GM18909 (cell line): ENCODE data around the gene AADACL2.

Experiments used
- ATAC-seq: cut with Tn5 transposase; IDR thresholded peaks from one replicate; pipeline ENCODE4 v1.9.1; 2021; ENCODE audit warnings: mild to moderate bottlenecking; ENCODE audit not compliant: unreplicated experiment, poor library complexity

AADACL2 gene

GRCh38 chr3:151796105-151796680 is 62.5 kb downstream of the AADACL2 start:
- no peak for ATAC-seq

DNA sequence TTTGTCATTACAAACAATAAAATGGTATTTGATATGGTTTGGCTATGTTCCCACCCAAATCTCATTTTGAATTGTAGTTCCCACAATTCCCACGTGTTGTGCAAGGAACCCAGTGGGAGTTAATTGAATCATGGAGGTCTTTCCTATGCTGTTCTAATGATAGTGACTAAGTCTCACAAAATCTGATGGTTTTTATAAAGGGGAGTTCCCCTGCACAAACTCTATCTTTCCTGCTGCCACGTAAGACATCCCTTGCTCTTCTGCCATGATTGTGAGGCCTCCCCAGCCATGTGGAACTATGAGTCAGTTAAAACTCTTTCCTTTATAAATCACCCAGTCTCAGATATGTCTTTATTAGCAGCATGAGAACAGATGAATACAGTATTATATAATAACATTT is 64.7 kb downstream of the AADACL2 start:
- ATAC-seq: no peak

- no peak for ATAC-seq
Measured at GRCh38 chr3:151800431-151800830, 66.7 kb downstream of the AADACL2 start.

GRCh38 chr3:151804267-151804666 is 70.5 kb downstream of the AADACL2 start:
- ATAC-seq: no peak

DNA sequence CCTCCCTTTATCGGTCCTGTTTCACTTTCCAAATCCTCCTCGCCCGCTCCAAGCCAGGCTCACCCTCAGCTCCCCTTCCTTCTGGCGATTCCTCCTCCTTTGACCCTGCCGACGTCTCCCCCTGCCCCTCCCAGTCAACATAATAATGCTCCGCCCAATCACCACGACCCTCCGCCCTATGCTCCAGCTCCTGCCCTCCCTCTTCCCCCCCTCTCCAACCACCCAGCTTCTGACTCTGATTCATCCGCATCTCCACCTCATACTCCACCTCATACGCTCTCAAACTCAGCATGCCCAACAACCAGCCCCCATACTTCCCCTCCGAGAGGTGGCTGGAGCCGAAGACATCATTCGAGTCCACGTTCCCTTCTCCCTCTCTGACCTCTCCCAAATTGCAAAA is 73.1 kb downstream of the AADACL2 start:
- ATAC-seq: no peak
